IMR-90 (cell line): ENCODE results near the gene AUNIP. TPM values are rescaled to one million over a fixed set of nuclear protein-coding genes. Genes with fewer than 3 reads are reported as not detected.

Experiments
- ATAC-seq: fragments of 200-7000 bp; cut with Tn5 transposase; 2 replicates; pipeline ENCODE4 v1.9.1; 2020; ENCODE audit warnings: low read depth, mild to moderate bottlenecking, moderate library complexity
- BruUV-seq: library from RNA; stranded (reverse); fragments of 400-500 nt; replicated peaks from 2 replicates; lab custom pipeline; 2021; lab: Mats Ljungman, UMichigan
- CTCF ChIA-PET: fragments of 300-600 bp; formaldehyde crosslinking; extraction: SDS; loops from one replicate; lab custom pipeline; 2021; ENCODE audit warnings: antibody characterized with exemption; lab: Yijun Ruan, JAX
- POLR2A ChIA-PET: fragments of 300-600 bp; sonication (Branson Sonifier 250); formaldehyde crosslinking; loops from one replicate; lab custom pipeline; 2022; ENCODE audit warnings: antibody characterized with exemption; ENCODE audit not compliant: unreplicated experiment; lab: Charles Lee
- DNase-seq: peaks from one replicate; pipeline ENCODE4 v3.0.0; 2013
- H2AFZ ChIP-seq: replicated peaks from 2 replicates; pipeline ENCODE3; 2013; ENCODE audit warnings: low read length, mild to moderate bottlenecking; ENCODE audit not compliant: poor library complexity
- H2AK5ac ChIP-seq: 2 replicates; pipeline ENCODE4 v1.6.1; 2013; ENCODE audit warnings: low read depth, low read length, inconsistent platforms
- H2AK9ac ChIP-seq: replicated peaks from 2 replicates; pipeline ENCODE3; 2013; ENCODE audit warnings: mild to moderate bottlenecking, low read depth, low read length, moderate library complexity; ENCODE audit not compliant: poor library complexity
- H2BK120ac ChIP-seq: 2 replicates; pipeline ENCODE4 v1.6.1; 2013; ENCODE audit warnings: low read depth, low read length, inconsistent platforms
- H2BK15ac ChIP-seq: 3 replicates; pipeline ENCODE4 v1.6.1; 2013; ENCODE audit warnings: low read depth, low read length, inconsistent platforms
- H2BK20ac ChIP-seq: 2 replicates; pipeline ENCODE4 v1.6.1; 2013; ENCODE audit warnings: low read depth, mild to moderate bottlenecking, inconsistent platforms, low read length, moderate library complexity
- H2BK5ac ChIP-seq: 2 replicates; pipeline ENCODE4 v1.6.1; 2013; ENCODE audit warnings: mild to moderate bottlenecking, low read depth, low read length, inconsistent platforms; ENCODE audit not compliant: poor library complexity, severe bottlenecking
- H3K14ac ChIP-seq: replicated peaks from 2 replicates; pipeline ENCODE4 v1.6.1; 2013; ENCODE audit warnings: low read depth, low read length, inconsistent platforms
- H3K18ac ChIP-seq: 2 replicates; pipeline ENCODE4 v1.6.1; 2013; ENCODE audit warnings: low read depth, low read length, control low read depth
- H3K23ac ChIP-seq: 2 replicates; pipeline ENCODE4 v1.6.1; 2013; ENCODE audit warnings: low read depth, low read length, inconsistent platforms
- H3K27ac ChIP-seq: 2 replicates; pipeline ENCODE4 v1.5.1; 2013; ENCODE audit warnings: mild to moderate bottlenecking, control low read depth, low read length; ENCODE audit not compliant: insufficient read depth
- H3K27me3 ChIP-seq: 2 replicates; pipeline ENCODE4 v1.6.1; 2013; ENCODE audit warnings: low read length; ENCODE audit not compliant: control insufficient read depth, insufficient read depth
- H3K36me3 ChIP-seq: 2 replicates; pipeline ENCODE4 v1.6.1; 2013; ENCODE audit warnings: low read length, mixed read lengths; ENCODE audit not compliant: control insufficient read depth, insufficient read depth
- H3K4ac ChIP-seq: 2 replicates; pipeline ENCODE4 v1.6.1; 2013; ENCODE audit warnings: low read depth, low read length, inconsistent platforms
- H3K4me1 ChIP-seq: 2 replicates; pipeline ENCODE4 v1.6.1; 2013; ENCODE audit warnings: low read length, mixed read lengths; ENCODE audit not compliant: control insufficient read depth, insufficient read depth
- H3K4me2 ChIP-seq: 2 replicates; pipeline ENCODE4 v1.6.1; 2013; ENCODE audit warnings: low read depth, mild to moderate bottlenecking, control low read depth, low read length, moderate library complexity
- H3K4me3 ChIP-seq: 2 replicates; pipeline ENCODE4 v1.5.1; 2013; ENCODE audit warnings: low read depth, mild to moderate bottlenecking, control low read depth, low read length, moderate library complexity; ENCODE audit not compliant: insufficient read depth
- H3K56ac ChIP-seq: 2 replicates; pipeline ENCODE4 v1.6.1; 2013; ENCODE audit warnings: low read length, inconsistent platforms; ENCODE audit not compliant: insufficient read depth; ENCODE audit errors: extremely low read depth
- H3K79me1 ChIP-seq, 2 experiments: 2 replicates each; pipeline ENCODE4 v1.6.1; 2013; ENCODE audit warnings: low read length in 2 of 2, inconsistent platforms in 1 of 2, low read depth in 1 of 2
- H3K9ac ChIP-seq: 2 replicates; pipeline ENCODE4 v1.6.1; 2013; ENCODE audit warnings: low read depth, low read length, control low read depth
- H3K9me1 ChIP-seq: 2 replicates; pipeline ENCODE4 v1.6.1; 2013; ENCODE audit warnings: low read length, inconsistent platforms; ENCODE audit not compliant: insufficient read depth
- H3K9me3 ChIP-seq: 2 replicates; pipeline ENCODE4 v1.6.1; 2013; ENCODE audit warnings: low read length; ENCODE audit not compliant: control insufficient read depth, insufficient read depth
- H4K20me1 ChIP-seq: 2 replicates; pipeline ENCODE4 v1.6.1; 2013; ENCODE audit warnings: low read length, inconsistent platforms; ENCODE audit not compliant: insufficient read depth
- H4K5ac ChIP-seq: 2 replicates; pipeline ENCODE4 v1.6.1; 2013; ENCODE audit warnings: mild to moderate bottlenecking, low read depth, low read length, control low read depth
- H4K8ac ChIP-seq, 2 experiments: 2 replicates each; pipeline ENCODE4 v1.6.1; 2013; ENCODE audit warnings: low read depth in 2 of 2, low read length in 2 of 2, control low read depth in 1 of 2, inconsistent platforms in 1 of 2
- H4K91ac ChIP-seq: 2 replicates; pipeline ENCODE4 v1.6.1; 2013; ENCODE audit warnings: low read depth, low read length, inconsistent platforms; ENCODE audit not compliant: insufficient read depth
- CTCF ChIP-seq: conservative IDR thresholded peaks from 2 replicates; pipeline ENCODE4 v1.5.1; 2012; ENCODE audit warnings: mild to moderate bottlenecking, low read depth, low read length, improper control_type of control experiment
- POLR2A ChIP-seq: IDR thresholded peaks from 2 replicates; pipeline ENCODE4 v1.6.1; 2012; ENCODE audit warnings: mild to moderate bottlenecking, low read depth, low read length
- RAD21 ChIP-seq: IDR thresholded peaks from 2 replicates; pipeline ENCODE4 v1.6.1; 2012; ENCODE audit warnings: low read length, improper control_type of control experiment
- RFX5 ChIP-seq: IDR thresholded peaks from 2 replicates; pipeline ENCODE4 v1.8.0; 2012; ENCODE audit warnings: low read depth, mild to moderate bottlenecking, low read length, moderate library complexity
- USF2 ChIP-seq: fragments of 150-350 bp; IDR thresholded peaks from 2 replicates; pipeline ENCODE4 v1.6.1; 2017; ENCODE audit warnings: mild to moderate bottlenecking, antibody characterized with exemption, low read length, low read depth
- WGBS, 2 experiments: methylation state at CpG; one replicate each; pipeline versions ENCODE4 v1.1.5 to v1.1.7; 2013; ENCODE audit warnings: missing lambda C conversion rate in 2 of 2; ENCODE audit not compliant: insufficient read length in 1 of 2; ENCODE audit errors: extremely low coverage in 2 of 2; 5-methylcytosine and 5-hydroxymethylcytosine counted together
- dilution Hi-C: fragments of 300-500 bp; cut with HindIII; formaldehyde crosslinking; loops from one replicate; pipeline ENCODE4 v1.14.3; 2018; ENCODE audit warnings: low sequenced_read_pairs; ENCODE audit not compliant: unreplicated experiment
- in situ Hi-C: fragments of 300-500 bp; cut with MboI; formaldehyde crosslinking; loops from 3 replicates; pipeline ENCODE4 v1.14.3; 2019; ENCODE audit warnings: low sequenced_read_pairs, inconsistent platforms, mixed read lengths
- intact Hi-C: fragments of 100-400 bp; cut with micrococcal nuclease; formaldehyde crosslinking; loops from 2 replicates; pipeline ENCODE4 v1.10.0; 2022
- polyA plus RNA-seq, 3 experiments: library from polyadenylated mRNA; depleted of rRNA; stranded (reverse); fragments of >200 nt; gene quantifications; 2 replicates each; pipeline ENCODE4 v1.2.3, GENCODE V29; 2012; ENCODE audit warnings: low replicate concordance in 1 of 3
- total RNA-seq: library from RNA; depleted of rRNA; stranded (reverse); fragments of >200 nt; gene quantifications from 2 replicates; pipeline ENCODE4 v1.2.3, GENCODE V29; 2012

The AUNIP gene
- total and polyA plus RNA-seq, 2 of the 4 experiments (the other 2 are of a cell fraction): 2.4 to 5.0 TPM

- ATAC-seq: no peak
- BruUV-seq: no TSS peak
- peaks cover 0 to 20% of the 10 kb centered on the region in 2 experiments; a peak in 2 of 4 replicates for H3K79me1 ChIP-seq
- H2AFZ ChIP-seq: no peak overlapping the region
- no peak overlapping the region for H3K4me2 ChIP-seq
- intact Hi-C loops: no loop called here
- H3K4me3 ChIP-seq: no peak overlapping the region
- no peak overlapping the region for H3K4ac ChIP-seq
- no peak overlapping the region for H2BK20ac ChIP-seq
- peaks cover 15% of the 10 kb centered on the region for H3K9me1 ChIP-seq
- ChIA-PET CTCF (interaction anchor here (1.0 kb wide), 1 partner anchor 10 kb away, joined by 3 read pairs; no protein-coding TSS in a partner anchor), POLR2A (interaction anchor here (1.0 kb wide), 1 partner anchor 11 kb away, joined by 4 read pairs; no protein-coding TSS in a partner anchor)
- no peak overlapping the region for H2BK15ac ChIP-seq
- H2AK9ac ChIP-seq: no peak overlapping the region
- H2BK5ac ChIP-seq: no peak overlapping the region
- TF ChIP-seq USF2: no peak
- no peak for TF ChIP-seq RFX5
- TF ChIP-seq POLR2A: no peak
- no peak for TF ChIP-seq RAD21
- TF ChIP-seq CTCF: no peak
- no peak overlapping the region for H3K23ac ChIP-seq
- H4K20me1 ChIP-seq: no peaks in the 10 kb centered on the region
- dilution Hi-C loops: no loop called here
- H4K5ac ChIP-seq: no peak overlapping the region
- no peak overlapping the region for H4K91ac ChIP-seq
- H4K8ac ChIP-seq: no peak overlapping the region
- H2AK5ac ChIP-seq: no peak overlapping the region
- no peak overlapping the region for H3K56ac ChIP-seq
- H3K4me1 ChIP-seq: peaks cover 13% of the 10 kb centered on the region
- in situ Hi-C loops: no loop called here
- no peaks in the 10 kb centered on the region for H3K27me3 ChIP-seq
- no peaks in the 10 kb centered on the region for H3K36me3 ChIP-seq
- no peak overlapping the region for H3K27ac ChIP-seq
- no peak for DNase-seq
- no peak overlapping the region for H3K18ac ChIP-seq
- H3K9ac ChIP-seq: no peak overlapping the region
- WGBS, 2 experiments: 56% methylated on average over 1 of the region's 1 CpG; no CpG with 5 or more reads in 1 of the 2 experiments
- no peak overlapping the region for H2BK120ac ChIP-seq
- no peak overlapping the region for H3K14ac ChIP-seq
- H3K9me3 ChIP-seq: no peaks in the 10 kb centered on the region
These were observed 26.3 kb upstream of the AUNIP start for GRCh38 chr1:25885602-25886001.
